HG03457 (cell line): ENCODE measurements around the gene TEAD4.
"Not testable (repeated sequence)": the region's sequence is repeated elsewhere in the genome, so short reads cannot be mapped to it uniquely, and the experiment has no call there.

Experiments used
- ATAC-seq: cut with Tn5 transposase; IDR thresholded peaks from one replicate; pipeline ENCODE4 v1.9.1; 2021; ENCODE audit warnings: moderate number of reproducible peaks; ENCODE audit not compliant: unreplicated experiment

Gene TEAD4

DNA sequence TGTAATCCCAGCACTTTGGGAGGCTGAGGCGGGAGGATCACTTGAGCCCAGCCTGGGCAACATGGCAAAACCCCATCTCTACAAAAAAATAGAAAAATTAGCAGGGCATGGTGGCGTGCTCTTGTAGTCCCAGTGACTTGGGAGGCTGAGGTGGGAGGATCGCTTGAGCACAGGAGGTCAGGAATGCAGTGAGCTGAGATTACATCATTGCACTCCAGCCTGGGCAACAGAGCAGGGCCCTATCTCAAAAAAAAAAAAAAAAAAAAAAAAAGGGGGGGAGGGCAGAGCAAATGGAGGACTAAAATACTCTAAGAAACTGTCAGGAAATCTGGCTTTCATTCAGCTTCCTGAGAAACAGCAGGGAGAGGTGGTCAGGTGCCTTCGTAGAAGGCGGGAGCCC lies 86.3 kb downstream of the TEAD4 start:
- ATAC-seq, result no peak

GRCh38 chr12:3045989-3046388 lies 86.8 kb downstream of the TEAD4 start:
- no peak for ATAC-seq

DNA sequence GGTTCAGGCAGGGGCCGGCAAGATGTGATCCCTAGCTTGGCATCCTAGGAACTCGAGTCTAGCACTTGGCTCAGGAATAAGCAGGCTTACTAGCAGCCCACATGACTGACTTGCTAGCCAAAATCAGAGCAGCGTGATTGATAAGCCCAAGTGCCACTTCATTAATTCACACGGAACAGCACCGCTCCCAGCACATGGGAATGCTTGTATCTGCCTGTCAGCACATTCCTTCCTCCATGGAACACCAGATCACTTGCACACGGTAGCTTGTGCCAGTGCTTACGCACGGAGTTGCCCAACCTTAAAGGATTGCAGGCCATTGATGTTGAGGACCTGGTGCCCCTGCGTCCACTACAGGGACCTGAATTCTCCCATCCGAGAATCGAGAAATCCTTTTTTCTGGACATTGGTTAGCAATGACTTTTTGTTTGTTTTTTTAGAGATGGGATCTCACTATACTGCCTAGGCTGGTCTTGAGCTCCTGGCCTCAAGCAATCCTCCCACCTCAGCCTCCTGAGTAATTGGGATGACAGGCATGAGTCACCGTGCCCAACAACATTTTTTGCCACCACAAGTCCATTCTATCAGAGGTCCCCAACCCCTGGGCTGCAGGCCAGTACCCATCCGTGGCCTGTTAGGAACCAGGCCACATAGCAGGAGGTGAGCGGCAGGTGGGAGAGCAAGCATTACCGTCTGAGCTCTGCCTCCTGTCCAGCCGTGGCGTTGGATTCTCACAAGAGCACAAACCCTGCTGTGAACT lies 87.4 kb downstream of the TEAD4 start:
- no peak for ATAC-seq

DNA sequence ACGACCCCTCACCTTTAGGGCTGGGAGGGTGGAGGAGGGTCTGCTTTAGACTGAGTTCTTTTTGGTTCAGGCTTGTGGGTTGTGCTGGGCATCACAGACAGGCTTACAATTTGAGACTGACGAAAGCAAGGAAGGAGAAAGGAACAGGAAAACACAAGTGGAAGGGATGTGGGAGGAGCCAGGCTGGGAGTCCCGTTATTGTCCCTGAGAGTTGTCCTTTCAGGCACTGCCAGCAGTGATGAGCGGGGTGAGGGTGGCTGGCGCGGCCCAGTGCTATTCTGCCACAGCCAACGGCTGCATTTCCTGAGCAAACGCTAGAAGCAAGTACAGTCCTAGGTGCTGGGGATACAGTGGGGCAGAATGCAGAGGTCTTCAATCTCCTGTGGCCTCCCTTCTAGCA lies 88.8 kb downstream of the TEAD4 start:
- no peak for ATAC-seq

DNA sequence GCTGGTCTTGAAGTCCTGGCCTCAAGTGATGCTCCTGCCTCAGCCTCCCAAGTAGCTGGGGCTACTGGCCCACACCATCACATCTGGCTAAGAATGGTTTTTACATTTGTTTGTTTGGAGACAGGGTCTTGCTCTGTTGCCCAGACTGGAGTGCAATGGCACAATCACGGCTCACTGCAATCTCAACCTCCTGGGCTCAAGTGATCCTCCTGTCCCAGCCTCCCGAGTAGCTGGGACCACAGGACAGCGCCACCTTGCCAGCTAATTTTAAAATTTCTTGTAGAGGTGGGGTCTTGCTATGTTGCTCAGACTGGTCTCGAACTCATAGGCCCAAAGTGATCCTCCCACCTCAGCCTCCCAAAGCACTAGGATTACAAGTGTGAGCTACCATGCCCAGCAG lies 89.3 kb downstream of the TEAD4 start:
- no peak for ATAC-seq

DNA sequence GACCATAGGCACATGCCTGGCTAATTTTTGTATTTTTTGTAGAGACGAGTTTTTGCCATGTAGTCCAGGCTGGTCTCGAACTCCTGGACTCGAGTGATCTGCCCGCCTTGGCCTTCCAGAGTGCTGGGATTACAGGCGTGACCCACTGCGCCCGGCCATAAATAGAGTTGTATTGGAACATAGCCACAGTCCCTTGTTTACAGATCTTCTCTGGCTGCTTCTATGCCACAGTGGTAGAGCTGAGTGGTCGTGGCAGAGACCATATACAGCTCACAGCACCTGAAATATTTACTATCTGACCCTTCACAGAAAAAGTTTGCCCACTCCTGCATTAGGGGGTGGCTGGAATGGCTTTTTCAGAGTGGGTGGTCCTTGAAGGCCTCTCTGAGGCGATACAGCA lies 90.0 kb downstream of the TEAD4 start:
- ATAC-seq, result no peak

- no peak for ATAC-seq
Measured at GRCh38 chr12:3049611-3050249, 90.5 kb downstream of the TEAD4 start.

- no peak for ATAC-seq
Measured at GRCh38 chr12:3054374-3054773, 95.2 kb downstream of the TEAD4 start.

- ATAC-seq, result no peak
Measured at GRCh38 chr12:3055026-3055703, 96.0 kb downstream of the TEAD4 start.

- ATAC-seq, result no peak
Measured at GRCh38 chr12:3055704-3056467, 96.7 kb downstream of the TEAD4 start.

- ATAC-seq, result no peak
Measured at GRCh38 chr12:3061059-3061458, 101.9 kb downstream of the TEAD4 start.

GRCh38 chr12:3061501-3062215 lies 102.5 kb downstream of the TEAD4 start:
- no peak for ATAC-seq

DNA sequence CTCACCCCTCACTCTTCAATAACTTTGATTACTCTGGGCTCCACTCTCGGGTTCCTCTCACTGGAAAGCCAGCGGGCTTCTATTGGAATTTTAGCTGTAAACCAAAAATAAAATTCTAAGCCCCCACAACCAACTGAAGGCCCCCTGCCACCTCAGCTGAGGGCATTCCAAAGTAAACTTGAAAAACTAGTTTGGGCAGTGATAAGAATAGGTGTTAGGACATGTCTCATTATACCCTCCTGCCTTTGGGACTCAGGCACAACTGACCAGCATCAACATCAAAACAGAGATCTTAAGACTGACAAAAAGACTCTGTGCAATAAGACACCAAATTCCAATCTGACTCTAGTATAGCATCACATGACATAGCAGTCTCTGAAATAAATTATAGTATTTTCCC lies 106.1 kb downstream of the TEAD4 start:
- no peak for ATAC-seq

DNA sequence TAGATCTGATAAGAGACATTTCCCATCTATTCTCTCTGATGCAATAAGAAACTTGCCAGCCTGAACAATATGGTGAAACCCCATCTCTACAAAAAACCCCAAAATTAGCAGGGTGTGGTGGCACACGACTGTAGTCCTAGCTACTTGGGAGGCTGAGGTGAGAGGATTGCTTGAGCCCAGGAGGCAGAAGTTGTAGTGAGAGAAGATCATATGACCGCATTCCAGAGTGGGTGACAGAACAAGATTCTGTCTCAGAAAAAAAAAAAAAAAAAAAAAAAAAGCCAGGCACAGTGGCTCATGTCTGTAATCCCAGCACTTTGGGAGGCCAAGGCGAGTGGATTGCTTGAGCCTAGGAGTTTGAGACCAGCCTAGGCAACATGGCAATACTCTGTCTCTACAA lies 106.6 kb downstream of the TEAD4 start:
- not testable (repeated sequence) for ATAC-seq

DNA sequence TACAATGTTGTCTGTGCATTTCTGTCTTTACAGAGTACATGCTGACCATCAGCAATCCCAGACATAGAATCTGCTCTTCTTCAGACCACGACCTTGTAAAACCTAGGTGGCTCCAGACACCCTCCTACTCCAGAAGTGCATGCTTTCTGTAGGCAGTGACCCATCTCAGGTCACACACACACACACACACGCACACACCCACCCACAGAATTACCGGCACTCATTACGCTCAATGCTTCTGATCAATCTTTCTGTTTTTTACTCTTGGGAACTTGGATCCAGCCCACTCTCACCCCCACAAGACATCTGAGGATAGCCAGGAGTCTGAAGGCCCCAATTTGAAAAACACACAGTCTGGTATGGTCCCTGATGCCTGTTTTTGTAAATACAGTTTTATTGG lies 110.5 kb downstream of the TEAD4 start:
- no peak for ATAC-seq

GRCh38 chr12:3071107-3071506 lies 111.9 kb downstream of the TEAD4 start:
- ATAC-seq, result no peak

DNA sequence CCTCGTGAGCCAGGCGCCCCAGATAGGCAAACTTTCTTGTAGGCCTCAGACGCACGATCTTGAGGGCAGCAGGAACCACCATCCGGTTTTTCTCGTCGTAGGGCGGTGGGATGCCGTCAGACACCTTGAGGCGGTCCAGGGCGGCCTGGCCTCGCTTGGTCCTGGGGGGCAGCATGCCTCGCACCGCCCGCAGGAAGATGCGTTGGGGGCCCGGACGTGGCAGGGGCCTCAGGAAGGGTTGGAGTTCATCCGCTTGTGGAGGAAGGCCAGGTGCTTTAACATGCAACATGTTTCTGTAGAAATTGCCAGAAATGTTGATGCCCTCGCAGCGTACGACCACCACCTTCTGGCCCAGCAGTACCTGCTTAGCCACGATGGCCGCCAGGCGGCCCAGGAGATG lies 112.5 kb downstream of the TEAD4 start:
- no peak for ATAC-seq

DNA sequence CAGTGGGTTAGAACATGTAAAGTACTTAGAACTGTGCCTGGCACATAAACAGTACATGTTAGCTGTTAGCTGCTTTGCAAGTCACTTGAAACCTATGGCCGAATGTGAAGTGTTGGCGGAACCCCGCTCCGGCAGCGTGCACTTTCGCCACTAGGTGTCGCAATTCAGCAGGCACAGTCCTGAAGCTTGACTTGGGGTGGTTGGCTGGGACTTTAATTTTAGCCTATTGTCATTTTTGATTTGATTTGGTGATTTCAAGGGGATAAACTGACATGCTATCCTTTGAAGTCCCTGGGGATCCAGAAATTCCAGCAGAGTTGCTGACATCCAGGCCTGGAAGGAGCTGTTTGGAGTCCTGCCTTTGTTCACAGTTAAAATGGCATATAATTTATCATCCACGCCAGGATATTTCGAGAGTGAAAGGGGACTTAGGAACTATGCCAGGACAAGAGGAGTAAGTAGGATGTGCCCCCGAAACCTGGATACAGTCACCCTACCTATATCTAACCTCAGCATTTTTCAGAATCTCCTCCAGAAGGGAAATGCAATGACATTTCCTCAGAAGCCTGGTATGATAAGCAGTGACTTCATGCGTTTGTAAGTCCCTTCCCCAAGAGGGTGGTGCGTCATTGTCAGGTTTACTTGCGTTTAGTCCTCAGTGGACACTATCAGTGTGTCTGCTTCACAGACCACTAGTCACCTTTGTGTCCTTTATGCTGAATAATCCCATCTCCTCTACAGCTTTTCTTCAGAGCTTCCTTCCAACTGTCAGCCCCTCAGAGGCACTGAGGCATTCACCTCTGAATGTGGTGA lies 114.4 kb downstream of the TEAD4 start:
- ATAC-seq, result no peak

DNA sequence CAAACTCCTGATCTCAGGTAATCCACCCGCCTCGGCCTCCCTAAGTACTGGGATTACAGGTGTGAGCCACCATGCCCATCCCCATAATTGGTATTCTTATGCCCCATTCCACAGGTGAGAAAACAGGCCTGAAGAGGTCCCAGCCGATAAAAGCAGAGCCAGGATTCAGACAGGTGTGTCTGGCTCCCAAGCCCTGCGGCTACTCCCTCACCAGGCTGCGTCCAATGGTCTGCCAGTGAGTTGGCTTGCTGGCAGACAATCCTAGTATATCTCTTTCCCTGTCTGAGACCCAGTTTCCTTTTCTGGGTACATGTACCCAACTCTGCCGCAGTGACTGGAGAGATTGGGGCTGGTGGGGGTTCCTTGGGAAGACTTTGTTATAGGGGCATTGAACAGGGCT lies 116.1 kb downstream of the TEAD4 start:
- ATAC-seq, result no peak
